Ramos (cell line): ENCODE data around the gene OXCT2.
"Not testable (repeated sequence)": the region's sequence is repeated elsewhere in the genome, so short reads cannot be mapped to it uniquely, and the experiment has no call there.

Experiments used
- in situ Hi-C: fragments of 300-500 bp; cut with MboI; formaldehyde crosslinking; loops from one replicate; pipeline ENCODE4 v1.14.3; 2022; ENCODE audit warnings: low sequenced_read_pairs; ENCODE audit not compliant: unreplicated experiment

OXCT2 gene

GRCh38 chr1:39788426-39788757, 17.2 kb upstream of the OXCT2 start:
- in situ Hi-C loops: no loop called here

GRCh38 chr1:39787964-39788363, 16.8 kb upstream of the OXCT2 start:
- in situ Hi-C loops: not testable (repeated sequence)

GRCh38 chr1:39787468-39787867, 16.3 kb upstream of the OXCT2 start:
- in situ Hi-C loops: no loop called here

- in situ Hi-C loops: not testable (repeated sequence)
These were observed 15.9 kb upstream of the OXCT2 start for GRCh38 chr1:39787108-39787375.

- in situ Hi-C loops: not testable (repeated sequence)
These were observed 15.4 kb upstream of the OXCT2 start for GRCh38 chr1:39786303-39787107.

- in situ Hi-C loops: not testable (repeated sequence)
These were observed 11.5 kb upstream of the OXCT2 start for GRCh38 chr1:39782685-39783084.

- in situ Hi-C loops: no loop called here
These were observed 11.0 kb upstream of the OXCT2 start for GRCh38 chr1:39782103-39782502.

- in situ Hi-C loops: no loop called here
These were observed 10.2 kb upstream of the OXCT2 start for GRCh38 chr1:39781349-39781715.

- in situ Hi-C loops: no loop called here
These were observed 8.7 kb upstream of the OXCT2 start for GRCh38 chr1:39779821-39780220.

- in situ Hi-C loops: no loop called here
These were observed 8.0 kb upstream of the OXCT2 start for GRCh38 chr1:39779137-39779536.

GRCh38 chr1:39778463-39779099, 7.4 kb upstream of the OXCT2 start:
- in situ Hi-C loops: not testable (repeated sequence)

- in situ Hi-C loops: not testable (repeated sequence)
These were observed 6.7 kb upstream of the OXCT2 start for GRCh38 chr1:39777896-39778295.

- in situ Hi-C loops: no loop called here
These were observed 6.2 kb upstream of the OXCT2 start for GRCh38 chr1:39777306-39777705.

- in situ Hi-C loops: no loop called here
These were observed 5.7 kb upstream of the OXCT2 start for GRCh38 chr1:39776886-39777285.

GRCh38 chr1:39776400-39776713, 5.2 kb upstream of the OXCT2 start:
- in situ Hi-C loops: no loop called here

- in situ Hi-C loops: not testable (repeated sequence)
These were observed 4.7 kb upstream of the OXCT2 start for GRCh38 chr1:39775676-39776399.

- in situ Hi-C loops: not testable (repeated sequence)
These were observed 4.0 kb upstream of the OXCT2 start for GRCh38 chr1:39775141-39775540.

- in situ Hi-C loops: not testable (repeated sequence)
These were observed 2.3 kb upstream of the OXCT2 start for GRCh38 chr1:39773369-39773979.

- in situ Hi-C loops: not testable (repeated sequence)
These were observed 787 bp downstream of the OXCT2 start for GRCh38 chr1:39770100-39771021.

- in situ Hi-C loops: not testable (repeated sequence)
These were observed 1.6 kb downstream of the OXCT2 start for GRCh38 chr1:39769502-39769901.
